IMR-90 (cell line): Measurements from ENCODE around the gene TSPAN16. TPM values are rescaled to one million over a fixed set of nuclear protein-coding genes. Genes with fewer than 3 reads are reported as not detected.

ENCODE experiments used
- ATAC-seq: fragments of 200-7000 bp; cut with Tn5 transposase; 2 replicates; pipeline ENCODE4 v1.9.1; 2020; ENCODE audit warnings: low read depth, mild to moderate bottlenecking, moderate library complexity
- BruUV-seq: library from RNA; stranded (reverse); fragments of 400-500 nt; replicated peaks from 2 replicates; lab custom pipeline; 2021; lab: Mats Ljungman, UMichigan
- CTCF ChIA-PET: fragments of 300-600 bp; formaldehyde crosslinking; extraction: SDS; loops from one replicate; lab custom pipeline; 2021; ENCODE audit warnings: antibody characterized with exemption; lab: Yijun Ruan, JAX
- POLR2A ChIA-PET: fragments of 300-600 bp; sonication (Branson Sonifier 250); formaldehyde crosslinking; loops from one replicate; lab custom pipeline; 2022; ENCODE audit warnings: antibody characterized with exemption; ENCODE audit not compliant: unreplicated experiment; lab: Charles Lee
- DNase-seq: peaks from one replicate; pipeline ENCODE4 v3.0.0; 2013
- H2AFZ ChIP-seq: replicated peaks from 2 replicates; pipeline ENCODE3; 2013; ENCODE audit warnings: low read length, mild to moderate bottlenecking; ENCODE audit not compliant: poor library complexity
- H2AK5ac ChIP-seq: 2 replicates; pipeline ENCODE4 v1.6.1; 2013; ENCODE audit warnings: low read depth, low read length, inconsistent platforms
- H2AK9ac ChIP-seq: replicated peaks from 2 replicates; pipeline ENCODE3; 2013; ENCODE audit warnings: mild to moderate bottlenecking, low read depth, low read length, moderate library complexity; ENCODE audit not compliant: poor library complexity
- H2BK120ac ChIP-seq: 2 replicates; pipeline ENCODE4 v1.6.1; 2013; ENCODE audit warnings: low read depth, low read length, inconsistent platforms
- H2BK15ac ChIP-seq: 3 replicates; pipeline ENCODE4 v1.6.1; 2013; ENCODE audit warnings: low read depth, low read length, inconsistent platforms
- H2BK20ac ChIP-seq: 2 replicates; pipeline ENCODE4 v1.6.1; 2013; ENCODE audit warnings: low read depth, mild to moderate bottlenecking, inconsistent platforms, low read length, moderate library complexity
- H2BK5ac ChIP-seq: 2 replicates; pipeline ENCODE4 v1.6.1; 2013; ENCODE audit warnings: mild to moderate bottlenecking, low read depth, low read length, inconsistent platforms; ENCODE audit not compliant: poor library complexity, severe bottlenecking
- H3K14ac ChIP-seq: replicated peaks from 2 replicates; pipeline ENCODE4 v1.6.1; 2013; ENCODE audit warnings: low read depth, low read length, inconsistent platforms
- H3K18ac ChIP-seq: 2 replicates; pipeline ENCODE4 v1.6.1; 2013; ENCODE audit warnings: low read depth, low read length, control low read depth
- H3K23ac ChIP-seq: 2 replicates; pipeline ENCODE4 v1.6.1; 2013; ENCODE audit warnings: low read depth, low read length, inconsistent platforms
- H3K27ac ChIP-seq: 2 replicates; pipeline ENCODE4 v1.5.1; 2013; ENCODE audit warnings: mild to moderate bottlenecking, control low read depth, low read length; ENCODE audit not compliant: insufficient read depth
- H3K27me3 ChIP-seq: 2 replicates; pipeline ENCODE4 v1.6.1; 2013; ENCODE audit warnings: low read length; ENCODE audit not compliant: control insufficient read depth, insufficient read depth
- H3K36me3 ChIP-seq: 2 replicates; pipeline ENCODE4 v1.6.1; 2013; ENCODE audit warnings: low read length, mixed read lengths; ENCODE audit not compliant: control insufficient read depth, insufficient read depth
- H3K4ac ChIP-seq: 2 replicates; pipeline ENCODE4 v1.6.1; 2013; ENCODE audit warnings: low read depth, low read length, inconsistent platforms
- H3K4me1 ChIP-seq: 2 replicates; pipeline ENCODE4 v1.6.1; 2013; ENCODE audit warnings: low read length, mixed read lengths; ENCODE audit not compliant: control insufficient read depth, insufficient read depth
- H3K4me2 ChIP-seq: 2 replicates; pipeline ENCODE4 v1.6.1; 2013; ENCODE audit warnings: low read depth, mild to moderate bottlenecking, control low read depth, low read length, moderate library complexity
- H3K4me3 ChIP-seq: 2 replicates; pipeline ENCODE4 v1.5.1; 2013; ENCODE audit warnings: low read depth, mild to moderate bottlenecking, control low read depth, low read length, moderate library complexity; ENCODE audit not compliant: insufficient read depth
- H3K56ac ChIP-seq: 2 replicates; pipeline ENCODE4 v1.6.1; 2013; ENCODE audit warnings: low read length, inconsistent platforms; ENCODE audit not compliant: insufficient read depth; ENCODE audit errors: extremely low read depth
- H3K79me1 ChIP-seq, 2 experiments: 2 replicates each; pipeline ENCODE4 v1.6.1; 2013; ENCODE audit warnings: low read length in 2 of 2, inconsistent platforms in 1 of 2, low read depth in 1 of 2
- H3K9ac ChIP-seq: 2 replicates; pipeline ENCODE4 v1.6.1; 2013; ENCODE audit warnings: low read depth, low read length, control low read depth
- H3K9me1 ChIP-seq: 2 replicates; pipeline ENCODE4 v1.6.1; 2013; ENCODE audit warnings: low read length, inconsistent platforms; ENCODE audit not compliant: insufficient read depth
- H3K9me3 ChIP-seq: 2 replicates; pipeline ENCODE4 v1.6.1; 2013; ENCODE audit warnings: low read length; ENCODE audit not compliant: control insufficient read depth, insufficient read depth
- H4K20me1 ChIP-seq: 2 replicates; pipeline ENCODE4 v1.6.1; 2013; ENCODE audit warnings: low read length, inconsistent platforms; ENCODE audit not compliant: insufficient read depth
- H4K5ac ChIP-seq: 2 replicates; pipeline ENCODE4 v1.6.1; 2013; ENCODE audit warnings: mild to moderate bottlenecking, low read depth, low read length, control low read depth
- H4K8ac ChIP-seq, 2 experiments: 2 replicates each; pipeline ENCODE4 v1.6.1; 2013; ENCODE audit warnings: low read depth in 2 of 2, low read length in 2 of 2, control low read depth in 1 of 2, inconsistent platforms in 1 of 2
- H4K91ac ChIP-seq: 2 replicates; pipeline ENCODE4 v1.6.1; 2013; ENCODE audit warnings: low read depth, low read length, inconsistent platforms; ENCODE audit not compliant: insufficient read depth
- BHLHE40 ChIP-seq: fragments of 150-350 bp; IDR thresholded peaks from 2 replicates; pipeline ENCODE4 v1.6.1; 2016; ENCODE audit warnings: mild to moderate bottlenecking, low read depth, low read length
- CEBPB ChIP-seq: IDR thresholded peaks from 2 replicates; pipeline ENCODE4 v1.6.1; 2012; ENCODE audit warnings: low read depth, low read length, improper control_type of control experiment
- CHD1 ChIP-seq: IDR thresholded peaks from 2 replicates; pipeline ENCODE4 v1.6.1; 2012; ENCODE audit warnings: low read depth, low read length, improper control_type of control experiment
- ELK1 ChIP-seq: fragments of 150-350 bp; IDR thresholded peaks from 2 replicates; pipeline ENCODE4 v1.6.1; 2016; ENCODE audit warnings: low read depth, mild to moderate bottlenecking, low read length, moderate library complexity, borderline replicate concordance
- MAZ ChIP-seq: IDR thresholded peaks from 2 replicates; pipeline ENCODE4 v1.6.1; 2012; ENCODE audit warnings: low read depth, mild to moderate bottlenecking, low read length, improper control_type of control experiment, moderate library complexity, borderline replicate concordance
- NFE2L2 ChIP-seq: fragments of 150-350 bp; IDR thresholded peaks from 2 replicates; pipeline ENCODE4 v1.6.1; 2016; ENCODE audit warnings: low read depth, mild to moderate bottlenecking, low read length
- POLR2A ChIP-seq: IDR thresholded peaks from 2 replicates; pipeline ENCODE4 v1.6.1; 2012; ENCODE audit warnings: mild to moderate bottlenecking, low read depth, low read length
- RAD21 ChIP-seq: IDR thresholded peaks from 2 replicates; pipeline ENCODE4 v1.6.1; 2012; ENCODE audit warnings: low read length, improper control_type of control experiment
- RCOR1 ChIP-seq: IDR thresholded peaks from 2 replicates; pipeline ENCODE4 v1.6.1; 2012; ENCODE audit warnings: mild to moderate bottlenecking, low read length, improper control_type of control experiment; ENCODE audit not compliant: insufficient replicate concordance
- RFX5 ChIP-seq: IDR thresholded peaks from 2 replicates; pipeline ENCODE4 v1.8.0; 2012; ENCODE audit warnings: low read depth, mild to moderate bottlenecking, low read length, moderate library complexity
- SMC3 ChIP-seq: fragments of 150-350 bp; IDR thresholded peaks from 2 replicates; pipeline ENCODE4 v1.6.1; 2016; ENCODE audit warnings: low read depth, mild to moderate bottlenecking, antibody characterized with exemption, low read length, moderate library complexity
- WGBS, 2 experiments: methylation state at CpG; one replicate each; pipeline versions ENCODE4 v1.1.5 to v1.1.7; 2013; ENCODE audit warnings: missing lambda C conversion rate in 2 of 2; ENCODE audit not compliant: insufficient read length in 1 of 2; ENCODE audit errors: extremely low coverage in 2 of 2; 5-methylcytosine and 5-hydroxymethylcytosine counted together
- dilution Hi-C: fragments of 300-500 bp; cut with HindIII; formaldehyde crosslinking; loops from one replicate; pipeline ENCODE4 v1.14.3; 2018; ENCODE audit warnings: low sequenced_read_pairs; ENCODE audit not compliant: unreplicated experiment
- in situ Hi-C: fragments of 300-500 bp; cut with MboI; formaldehyde crosslinking; loops from 3 replicates; pipeline ENCODE4 v1.14.3; 2019; ENCODE audit warnings: low sequenced_read_pairs, inconsistent platforms, mixed read lengths
- intact Hi-C: fragments of 100-400 bp; cut with micrococcal nuclease; formaldehyde crosslinking; loops from 2 replicates; pipeline ENCODE4 v1.10.0; 2022
- polyA plus RNA-seq, 3 experiments: library from polyadenylated mRNA; depleted of rRNA; stranded (reverse); fragments of >200 nt; gene quantifications; 2 replicates each; pipeline ENCODE4 v1.2.3, GENCODE V29; 2012; ENCODE audit warnings: low replicate concordance in 1 of 3
- total RNA-seq: library from RNA; depleted of rRNA; stranded (reverse); fragments of >200 nt; gene quantifications from 2 replicates; pipeline ENCODE4 v1.2.3, GENCODE V29; 2012
- TF ChIP-seq, protein P1 (sequence below): conservative IDR thresholded peaks from 2 replicates; pipeline ENCODE4 v1.5.1; 2012; ENCODE audit warnings: mild to moderate bottlenecking, low read depth, low read length, improper control_type of control experiment

TSPAN16 gene
- total and polyA plus RNA-seq, 2 of the 4 experiments (the other 2 are of a cell fraction): not detected

- ChIA-PET CTCF (interaction anchor here (2.8 kb wide), 1 partner anchor 89 kb away, joined by 8 read pairs; no protein-coding TSS in a partner anchor), POLR2A (interaction anchor here (0.6 kb wide), 1 partner anchor 246 kb away, joined by 3 read pairs; the partner anchor contains the start of gene CNN1)
- DNase-seq: no peak
- no peak overlapping the region for H3K23ac ChIP-seq
- H2BK15ac ChIP-seq: no peak overlapping the region
- no peak overlapping the region for H3K4ac ChIP-seq
- H3K4me2 ChIP-seq: no peak overlapping the region
- no peak overlapping the region for H3K9ac ChIP-seq
- H3K27me3 ChIP-seq: no peaks in the 10 kb centered on the region
- no peak overlapping the region for H2AFZ ChIP-seq
- intact Hi-C loops: loop anchor here (2.0 to 5.0 kb wide), 2 partner anchors 83 to 295 kb away; partner anchors contain the start of gene SWSAP1
- no peak overlapping the region for H3K14ac ChIP-seq
- no peak overlapping the region for H2BK20ac ChIP-seq
- no peaks in the 10 kb centered on the region for H3K79me1 ChIP-seq
- dilution Hi-C loops: no loop called here
- no peak overlapping the region for H3K56ac ChIP-seq
- ATAC-seq: no peak
- H3K9me3 ChIP-seq: no peaks in the 10 kb centered on the region
- H2BK120ac ChIP-seq: no peak overlapping the region
- H3K27ac ChIP-seq: no peak overlapping the region
- H2AK5ac ChIP-seq: no peak overlapping the region
- in situ Hi-C loops: loop anchor here (10.0 kb wide), 1 partner anchor 183 kb away; no protein-coding TSS in a partner anchor
- no TSS peak for BruUV-seq
- peak overlapping the region; percentile 50 for H2AK9ac ChIP-seq
- H3K18ac ChIP-seq: no peak overlapping the region
- 0 out of 2 replicates have a peak, but pooled peaks cover 1% of the 10 kb centered on the region for H3K4me1 ChIP-seq
- no peak overlapping the region for H4K8ac ChIP-seq
- H4K5ac ChIP-seq: no peak overlapping the region
- 0 out of 2 replicates have a peak, but pooled peaks cover 3% of the 10 kb centered on the region for H3K9me1 ChIP-seq
- TF ChIP-seq RCOR1 (no peak), RFX5 (no peak), POLR2A (no peak), CHD1 (no peak), RAD21 (no peak), SMC3 (no peak), MAZ (no peak), NFE2L2 (no peak), ELK1 (no peak), BHLHE40 (no peak), CEBPB (no peak)
- TF ChIP-seq, protein P1, sequence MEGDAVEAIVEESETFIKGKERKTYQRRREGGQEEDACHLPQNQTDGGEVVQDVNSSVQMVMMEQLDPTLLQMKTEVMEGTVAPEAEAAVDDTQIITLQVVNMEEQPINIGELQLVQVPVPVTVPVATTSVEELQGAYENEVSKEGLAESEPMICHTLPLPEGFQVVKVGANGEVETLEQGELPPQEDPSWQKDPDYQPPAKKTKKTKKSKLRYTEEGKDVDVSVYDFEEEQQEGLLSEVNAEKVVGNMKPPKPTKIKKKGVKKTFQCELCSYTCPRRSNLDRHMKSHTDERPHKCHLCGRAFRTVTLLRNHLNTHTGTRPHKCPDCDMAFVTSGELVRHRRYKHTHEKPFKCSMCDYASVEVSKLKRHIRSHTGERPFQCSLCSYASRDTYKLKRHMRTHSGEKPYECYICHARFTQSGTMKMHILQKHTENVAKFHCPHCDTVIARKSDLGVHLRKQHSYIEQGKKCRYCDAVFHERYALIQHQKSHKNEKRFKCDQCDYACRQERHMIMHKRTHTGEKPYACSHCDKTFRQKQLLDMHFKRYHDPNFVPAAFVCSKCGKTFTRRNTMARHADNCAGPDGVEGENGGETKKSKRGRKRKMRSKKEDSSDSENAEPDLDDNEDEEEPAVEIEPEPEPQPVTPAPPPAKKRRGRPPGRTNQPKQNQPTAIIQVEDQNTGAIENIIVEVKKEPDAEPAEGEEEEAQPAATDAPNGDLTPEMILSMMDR: no peak
- no peak overlapping the region for H2BK5ac ChIP-seq
- H3K4me3 ChIP-seq: no peak overlapping the region
- no peak overlapping the region for H4K91ac ChIP-seq
- H4K20me1 ChIP-seq: no peaks in the 10 kb centered on the region
- 86% methylated on average over 1 of the region's 1 CpG; no CpG with 5 or more reads in 1 of the 2 experiments for WGBS, 2 experiments
- H3K36me3 ChIP-seq: no peaks in the 10 kb centered on the region
Observed at GRCh38 chr19:11291991-11292390, 4.0 kb upstream of the TSPAN16 start.
